SKM-1 treated with dmso at 0.1 percent for 144 hours (cell line): ENCODE results near the gene ITGA11.
A peak's percentile ranks its signal among the peaks of the same experiment; 100 is the strongest.

Experiments
- DNase-seq: peaks from one replicate; lab custom pipeline; 2025; ENCODE audit not compliant: unreplicated experiment; lab: John Stamatoyannopoulos, UW

Gene ITGA11

GRCh38 chr15:68360721-68361120 is 71.2 kb downstream of the ITGA11 start:
- no peak for DNase-seq

- DNase-seq: no peak
Observed at GRCh38 chr15:68356778-68357177, 75.2 kb downstream of the ITGA11 start.

- no peak for DNase-seq
Observed at GRCh38 chr15:68354923-68355322, 77.0 kb downstream of the ITGA11 start.

GRCh38 chr15:68354268-68354667 is 77.7 kb downstream of the ITGA11 start:
- no peak for DNase-seq

GRCh38 chr15:68353421-68354135 is 78.4 kb downstream of the ITGA11 start:
- DNase-seq: no peak

- peak; percentile 51 for DNase-seq
Observed at GRCh38 chr15:68352401-68353062, 79.4 kb downstream of the ITGA11 start.

- DNase-seq: no peak
Observed at GRCh38 chr15:68349151-68349550, 82.8 kb downstream of the ITGA11 start.

GRCh38 chr15:68348606-68349005 is 83.4 kb downstream of the ITGA11 start:
- no peak for DNase-seq

- no peak for DNase-seq
Observed at GRCh38 chr15:68348081-68348480, 83.9 kb downstream of the ITGA11 start.

GRCh38 chr15:68347392-68347791 is 84.6 kb downstream of the ITGA11 start:
- DNase-seq: no peak

GRCh38 chr15:68346979-68347378 is 85.0 kb downstream of the ITGA11 start:
- no peak for DNase-seq

- no peak for DNase-seq
Observed at GRCh38 chr15:68345481-68345880, 86.5 kb downstream of the ITGA11 start.

GRCh38 chr15:68344600-68344999 is 87.4 kb downstream of the ITGA11 start:
- DNase-seq: no peak

- DNase-seq: no peak
Observed at GRCh38 chr15:68343579-68344225, 88.3 kb downstream of the ITGA11 start.

GRCh38 chr15:68341760-68342725 is 89.9 kb downstream of the ITGA11 start:
- peak; percentile 20 for DNase-seq

GRCh38 chr15:68340726-68341671 is 91.0 kb downstream of the ITGA11 start:
- no peak for DNase-seq

- DNase-seq: no peak
Observed at GRCh38 chr15:68339481-68339880, 92.5 kb downstream of the ITGA11 start.

- no peak for DNase-seq
Observed at GRCh38 chr15:68337826-68338225, 94.1 kb downstream of the ITGA11 start.

- no peak for DNase-seq
Observed at GRCh38 chr15:68336516-68336915, 95.4 kb downstream of the ITGA11 start.

- DNase-seq: no peak
Observed at GRCh38 chr15:68335655-68336054, 96.3 kb downstream of the ITGA11 start.
